ENCODE measurements around the gene MARCHF3.

- TF ChIP-seq CTCF (conservative IDR thresholded peaks at IDR 0.05 in 1 of 2, IDR thresholded peaks at IDR 0.05 in 1 of 2; ENCODE audit: low read depth in 1 of 2, low read length in 2 of 2) (no peak), EZH2 (IDR thresholded peaks at IDR 0.05; ENCODE audit: low read length, missing control alignments) (no peak)
Observed at GRCh38 chr5:127056896-127057295, 26.5 kb upstream of the MARCHF3 start.

Data from fibroblast of lung (primary cell).